Mammary epithelial cell (primary cell): ENCODE data around the gene TEX11.

ENCODE experiments used
- CTCF ChIP-seq, 2 donors: IDR thresholded peaks in 1 of 2; conservative IDR thresholded peaks in 1 of 2; 2 replicates each; pipeline ENCODE4 v1.5.1; 2011 to 2012; ENCODE audit warnings: inconsistent platforms in 2 of 2, low read length in 2 of 2, mild to moderate bottlenecking in 2 of 2, control low read depth in 1 of 2, low read depth in 1 of 2; ENCODE audit not compliant: insufficient read depth in 1 of 2; ENCODE audit errors: extremely low read depth in 1 of 2
- EZH2 ChIP-seq: IDR thresholded peaks from 2 replicates; pipeline ENCODE4 v1.6.1; 2012; ENCODE audit warnings: low read length, inconsistent platforms, borderline replicate concordance

GRCh38 chrX:70916754-70917153, 8.2 kb upstream of the TEX11 start:
- TF ChIP-seq CTCF (conservative IDR thresholded peaks at IDR 0.05 in 1 of 2, IDR thresholded peaks at IDR 0.05 in 1 of 2; ENCODE audit: extremely low read depth in 1 of 2, insufficient read depth in 1 of 2, low read depth in 1 of 2, low read length in 2 of 2), result no peak
- TF ChIP-seq EZH2, result no peak
